ENCODE measurements around the gene HAVCR1.
"Not testable (repeated sequence)": the region's sequence is repeated elsewhere in the genome, so short reads cannot be mapped to it uniquely, and the experiment has no call there.

HAVCR1 gene

DNA sequence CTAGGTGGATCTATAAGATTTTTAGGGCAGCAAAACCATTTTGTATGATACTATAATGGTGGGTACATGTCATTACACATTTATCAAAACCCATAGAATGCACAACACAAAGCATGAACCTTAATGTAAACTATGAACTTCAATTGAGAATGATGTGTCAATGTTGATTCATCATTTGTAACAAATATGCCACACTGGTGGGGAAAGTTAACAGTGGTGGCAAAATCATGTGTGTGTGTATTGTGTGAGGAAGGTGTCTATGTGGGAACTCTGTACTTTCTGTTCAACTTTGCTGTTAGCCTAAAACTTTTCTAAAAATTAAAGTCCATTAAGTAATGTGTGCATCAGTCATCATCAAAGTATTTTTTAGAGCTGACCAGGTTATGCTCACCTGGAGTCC is 38.9 kb downstream of the HAVCR1 start:
- no peak overlapping the region for H2AFZ ChIP-seq (ENCODE audit: low read depth, low read length)
- DNase-seq (no peak), ATAC-seq (ENCODE audit: insufficient read depth, low read depth) (no peak)
- H4K20me1 ChIP-seq (ENCODE audit: insufficient read depth, low read length): no peaks in the 10 kb centered on the region
- no peak overlapping the region for H3K27ac ChIP-seq (ENCODE audit: low read length)
- H3K4me2 ChIP-seq (ENCODE audit: insufficient read depth, low read length): no peak overlapping the region
- H3K9me3 ChIP-seq (ENCODE audit: insufficient read depth, low read length, severe bottlenecking): peaks cover 5% of the 10 kb centered on the region
- H3K4me3 ChIP-seq (ENCODE audit: low read depth in 1 of 2, low read length in 2 of 2): no peak overlapping the region
- H3K79me2 ChIP-seq (ENCODE audit: insufficient read depth, low read length): no peaks in the 10 kb centered on the region
- H3K27me3 ChIP-seq (ENCODE audit: insufficient read depth, low read length, poor library complexity): peaks cover 7% of the 10 kb centered on the region
- TF ChIP-seq CTCF (IDR thresholded peaks at IDR 0.05; ENCODE audit: borderline replicate concordance, extremely low read depth, low read length, poor library complexity, severe bottlenecking) (no peak), EZH2 (IDR thresholded peaks at IDR 0.05; ENCODE audit: borderline replicate concordance, low read depth, low read length, severe bottlenecking) (no peak)
- H3K4me1 ChIP-seq (ENCODE audit: insufficient read depth, low read length): no peaks in the 10 kb centered on the region
- no peaks in the 10 kb centered on the region for H3K36me3 ChIP-seq (ENCODE audit: insufficient read depth, low read length)
- no peak overlapping the region for H3K9ac ChIP-seq (ENCODE audit: low read depth, low read length)

DNA sequence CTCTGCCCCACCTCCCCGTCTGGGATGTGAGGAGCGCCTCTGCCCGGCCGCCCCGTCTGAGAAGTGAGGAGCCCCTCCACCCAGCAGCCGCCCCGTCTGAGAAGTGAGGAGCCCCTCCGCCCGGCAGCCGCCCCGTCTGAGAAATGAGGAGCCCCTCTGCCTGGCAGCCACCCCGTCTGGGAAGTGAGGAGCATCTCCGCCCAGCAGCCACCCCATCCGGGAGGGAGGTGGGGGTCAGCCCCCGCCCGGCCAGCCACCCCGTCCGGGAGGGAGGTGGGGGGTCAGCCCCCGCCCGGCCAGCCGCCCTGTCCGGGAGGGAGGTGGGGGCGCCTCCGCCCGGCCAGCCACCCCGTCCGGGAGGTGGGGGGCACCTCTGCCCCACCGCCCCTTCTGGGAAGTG is 44.8 kb downstream of the HAVCR1 start:
- H3K9ac ChIP-seq (ENCODE audit: low read depth, low read length); ATAC-seq (ENCODE audit: insufficient read depth, low read depth); H3K4me2 ChIP-seq (ENCODE audit: insufficient read depth, low read length); H3K4me1 ChIP-seq (ENCODE audit: insufficient read depth, low read length); H3K27me3 ChIP-seq (ENCODE audit: insufficient read depth, low read length, poor library complexity); H3K27ac ChIP-seq (ENCODE audit: low read length); H4K20me1 ChIP-seq (ENCODE audit: insufficient read depth, low read length); H3K9me3 ChIP-seq (ENCODE audit: insufficient read depth, low read length, severe bottlenecking); H2AFZ ChIP-seq (ENCODE audit: low read depth, low read length); H3K4me3 ChIP-seq (ENCODE audit: low read depth in 1 of 2, low read length in 2 of 2); H3K79me2 ChIP-seq (ENCODE audit: insufficient read depth, low read length); H3K36me3 ChIP-seq (ENCODE audit: insufficient read depth, low read length); DNase-seq: not testable (repeated sequence)

DNA sequence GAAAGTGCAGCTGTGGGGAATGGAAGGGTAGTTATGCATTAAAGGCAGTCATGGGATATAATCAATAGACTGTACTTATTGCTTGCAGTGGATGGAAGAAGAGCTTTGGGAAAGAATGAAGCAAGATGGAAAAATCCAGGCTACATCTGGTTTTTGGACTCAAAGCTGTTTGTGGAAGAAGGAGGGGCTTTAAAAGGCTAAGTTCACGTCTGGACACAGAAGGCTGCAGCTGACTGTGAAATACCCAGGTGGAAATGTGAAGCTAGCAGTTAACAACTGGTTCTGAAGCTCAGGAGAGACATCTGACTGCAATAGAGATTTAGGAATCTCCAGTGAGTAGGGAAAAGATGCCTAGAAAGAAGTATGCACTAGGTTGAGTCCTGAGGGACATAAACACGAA is 52.7 kb downstream of the HAVCR1 start:
- Histone ChIP-seq H3K36me3 (ENCODE audit: insufficient read depth, low read length) (no peaks in the 10 kb centered on the region), H3K9me3 (ENCODE audit: insufficient read depth, low read length, severe bottlenecking) (no peaks in the 10 kb centered on the region), H3K27ac (ENCODE audit: low read length) (no peak overlapping the region), H3K79me2 (ENCODE audit: insufficient read depth, low read length) (no peaks in the 10 kb centered on the region), H3K4me3 (ENCODE audit: low read depth in 1 of 2, low read length in 2 of 2) (no peak overlapping the region), H3K27me3 (ENCODE audit: insufficient read depth, low read length, poor library complexity) (no peaks in the 10 kb centered on the region), H3K9ac (ENCODE audit: low read depth, low read length) (no peak overlapping the region), H3K4me2 (ENCODE audit: insufficient read depth, low read length) (no peak overlapping the region), H2AFZ (ENCODE audit: low read depth, low read length) (no peak overlapping the region), H4K20me1 (ENCODE audit: insufficient read depth, low read length) (no peaks in the 10 kb centered on the region), H3K4me1 (ENCODE audit: insufficient read depth, low read length) (no peaks in the 10 kb centered on the region)
- no peak for TF ChIP-seq CTCF (IDR thresholded peaks at IDR 0.05; ENCODE audit: borderline replicate concordance, extremely low read depth, low read length, poor library complexity, severe bottlenecking)
- TF ChIP-seq EZH2 (IDR thresholded peaks at IDR 0.05; ENCODE audit: borderline replicate concordance, low read depth, low read length, severe bottlenecking): no peak
- ATAC-seq (ENCODE audit: insufficient read depth, low read depth): no peak
- DNase-seq: no peak

DNA sequence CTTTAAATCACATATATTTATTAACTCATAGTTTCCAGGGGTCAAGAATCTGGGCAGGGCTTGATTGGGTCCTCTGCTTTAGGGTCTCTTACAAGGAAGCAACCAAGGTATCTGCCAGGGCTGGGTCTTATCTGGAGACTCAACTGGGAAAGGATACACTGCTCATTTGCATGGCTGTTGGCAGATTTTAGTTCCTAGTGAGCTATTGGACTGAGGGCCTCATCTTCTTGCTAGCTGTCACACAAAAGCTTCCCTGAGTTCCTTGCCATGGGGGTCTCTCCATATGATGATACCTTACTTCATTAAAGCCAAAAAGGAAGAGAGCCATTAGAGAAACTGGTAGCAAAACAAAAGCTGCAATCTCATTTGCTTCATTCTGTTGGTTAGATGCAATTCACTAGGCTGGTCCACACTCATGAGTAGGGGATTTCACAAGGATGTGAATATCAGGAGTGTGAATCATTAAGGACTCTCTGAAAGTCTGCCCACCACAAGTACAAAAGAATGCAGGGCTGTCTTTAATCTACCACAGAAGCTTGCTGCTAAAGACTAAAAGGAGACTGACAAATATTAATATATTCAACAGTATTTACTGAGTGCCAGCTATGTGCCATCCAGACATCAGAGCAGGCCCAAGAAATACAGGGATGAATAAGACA is 53.9 kb downstream of the HAVCR1 start:
- Histone ChIP-seq H3K9me3 (ENCODE audit: insufficient read depth, low read length, severe bottlenecking) (no peaks in the 10 kb centered on the region), H3K4me2 (ENCODE audit: insufficient read depth, low read length) (no peak overlapping the region), H4K20me1 (ENCODE audit: insufficient read depth, low read length) (no peaks in the 10 kb centered on the region), H2AFZ (ENCODE audit: low read depth, low read length) (no peak overlapping the region), H3K4me1 (ENCODE audit: insufficient read depth, low read length) (no peaks in the 10 kb centered on the region), H3K27ac (ENCODE audit: low read length) (no peak overlapping the region), H3K36me3 (ENCODE audit: insufficient read depth, low read length) (no peaks in the 10 kb centered on the region), H3K4me3 (ENCODE audit: low read depth in 1 of 2, low read length in 2 of 2) (no peak overlapping the region), H3K79me2 (ENCODE audit: insufficient read depth, low read length) (no peaks in the 10 kb centered on the region), H3K27me3 (ENCODE audit: insufficient read depth, low read length, poor library complexity) (no peaks in the 10 kb centered on the region), H3K9ac (ENCODE audit: low read depth, low read length) (no peak overlapping the region)
- no peak for DNase-seq
- TF ChIP-seq EZH2 (IDR thresholded peaks at IDR 0.05; ENCODE audit: borderline replicate concordance, low read depth, low read length, severe bottlenecking) (no peak), CTCF (IDR thresholded peaks at IDR 0.05; ENCODE audit: borderline replicate concordance, extremely low read depth, low read length, poor library complexity, severe bottlenecking) (no peak)
- ATAC-seq (ENCODE audit: insufficient read depth, low read depth): no peak

All from DND-41 (cell line).